HCT116 (cell line): ENCODE data around the gene MAEA. TPM values are rescaled to one million over a fixed set of nuclear protein-coding genes. Genes with fewer than 3 reads are reported as not detected.

Experiments used
- total RNA-seq: library from RNA; stranded (reverse); gene quantifications from one replicate; pipeline ENCODE4 v1.2.1, GENCODE V29; 2021; ENCODE audit not compliant: unreplicated experiment

The MAEA gene
- total RNA-seq, 1 experiment from 2014 or later: 88.3 TPM

Other genes starting within 250 kb of the MAEA start
- not detected for gene RNF212, start 176.3 kb upstream of the MAEA start, total RNA-seq
- gene SPON2, start 117.3 kb upstream of the MAEA start, total RNA-seq: 1.5 TPM
- 175 TPM for gene CTBP1, start 40.8 kb upstream of the MAEA start, total RNA-seq
- gene UVSSA, start 57.3 kb downstream of the MAEA start, total RNA-seq: 30.5 TPM
- gene NKX1-1, start 116.6 kb downstream of the MAEA start, total RNA-seq: not detected